ENCODE results near the gene SLC1A2.

Gene SLC1A2

GRCh38 chr11:35347921-35348331 lies 71.4 kb downstream of the SLC1A2 start:
- no peak for DNase-seq

GRCh38 chr11:35347173-35347878 lies 72.0 kb downstream of the SLC1A2 start:
- no peak for DNase-seq

GRCh38 chr11:35346472-35347156 lies 72.7 kb downstream of the SLC1A2 start:
- DNase-seq = no peak

- no peak for DNase-seq
Measured at GRCh38 chr11:35344681-35345574, 74.4 kb downstream of the SLC1A2 start.

GRCh38 chr11:35343033-35343598 lies 76.2 kb downstream of the SLC1A2 start:
- DNase-seq = peak; percentile 60

GRCh38 chr11:35340715-35341114 lies 78.6 kb downstream of the SLC1A2 start:
- no peak for DNase-seq

- no peak for DNase-seq
Measured at GRCh38 chr11:35340071-35340470, 79.3 kb downstream of the SLC1A2 start.

GRCh38 chr11:35338921-35339320 lies 80.4 kb downstream of the SLC1A2 start:
- DNase-seq = no peak

GRCh38 chr11:35337914-35338305 lies 81.4 kb downstream of the SLC1A2 start:
- no peak for DNase-seq

- no peak for DNase-seq
Measured at GRCh38 chr11:35337136-35337913, 82.0 kb downstream of the SLC1A2 start.

GRCh38 chr11:35336726-35337125 lies 82.6 kb downstream of the SLC1A2 start:
- DNase-seq = no peak

- DNase-seq = no peak
Measured at GRCh38 chr11:35335226-35335625, 84.1 kb downstream of the SLC1A2 start.

- DNase-seq = no peak
Measured at GRCh38 chr11:35334385-35335090, 84.8 kb downstream of the SLC1A2 start.

GRCh38 chr11:35332524-35332923 lies 86.8 kb downstream of the SLC1A2 start:
- DNase-seq = no peak

GRCh38 chr11:35330931-35331330 lies 88.4 kb downstream of the SLC1A2 start:
- no peak for DNase-seq

- DNase-seq = no peak
Measured at GRCh38 chr11:35330156-35330889, 89.0 kb downstream of the SLC1A2 start.

- no peak for DNase-seq
Measured at GRCh38 chr11:35327829-35328228, 91.5 kb downstream of the SLC1A2 start.

- DNase-seq = no peak
Measured at GRCh38 chr11:35326266-35326879, 93.0 kb downstream of the SLC1A2 start.

GRCh38 chr11:35324981-35325380 lies 94.4 kb downstream of the SLC1A2 start:
- no peak for DNase-seq

GRCh38 chr11:35324183-35324886 lies 95.0 kb downstream of the SLC1A2 start:
- no peak for DNase-seq
